ENCODE data around the gene TAAR8.
"Not testable (repeated sequence)": the region's sequence is repeated elsewhere in the genome, so short reads cannot be mapped to it uniquely, and the experiment has no call there.

Gene TAAR8

GRCh38 chr6:132548746-132549463 is 3.6 kb upstream of the TAAR8 start:
- DNase-seq, result no peak

- no peak for DNase-seq
These were observed 1.3 kb upstream of the TAAR8 start for GRCh38 chr6:132551214-132551613.

- not testable (repeated sequence) for DNase-seq
These were observed 7.6 kb downstream of the TAAR8 start for GRCh38 chr6:132560087-132560486.

- DNase-seq, result no peak
These were observed 13.9 kb downstream of the TAAR8 start for GRCh38 chr6:132566404-132566803.

GRCh38 chr6:132567566-132567965 is 15.1 kb downstream of the TAAR8 start:
- DNase-seq, result no peak

- DNase-seq, result no peak
These were observed 16.1 kb downstream of the TAAR8 start for GRCh38 chr6:132568611-132569010.

- DNase-seq, result no peak
These were observed 16.7 kb downstream of the TAAR8 start for GRCh38 chr6:132569170-132569569.

GRCh38 chr6:132570221-132570777 is 17.8 kb downstream of the TAAR8 start, which contains the start of gene TAAR6:
TSS of gene TAAR6 (plus strand) at chr6:132570322. CDS start at chr6:132570322, 0 bp downstream.
- no peak for DNase-seq

GRCh38 chr6:132571774-132572173 is 19.3 kb downstream of the TAAR8 start:
- DNase-seq, result no peak

GRCh38 chr6:132584698-132585097 is 32.2 kb downstream of the TAAR8 start:
- no peak for DNase-seq

- DNase-seq, result no peak
These were observed 35.0 kb downstream of the TAAR8 start for GRCh38 chr6:132587424-132587823.

GRCh38 chr6:132589454-132589853 is 37.0 kb downstream of the TAAR8 start, which contains the start of gene TAAR5:
TSS of gene TAAR5 (minus strand) at chr6:132589741. CDS start at chr6:132589686, 55 bp downstream.
- DNase-seq, result no peak

- no peak for DNase-seq
These were observed 37.9 kb downstream of the TAAR8 start for GRCh38 chr6:132590362-132590761.

GRCh38 chr6:132592855-132593254 is 40.4 kb downstream of the TAAR8 start:
- DNase-seq, result no peak

- DNase-seq, result no peak
These were observed 43.7 kb downstream of the TAAR8 start for GRCh38 chr6:132596201-132596600.

GRCh38 chr6:132598473-132598872 is 46.0 kb downstream of the TAAR8 start:
- no peak for DNase-seq

- DNase-seq, result not testable (repeated sequence)
These were observed 48.4 kb downstream of the TAAR8 start for GRCh38 chr6:132600900-132601299.

Data from CD4-positive, alpha-beta T cell treated with Interleukin-17A for 4 hours (primary cell).